GM12873 (cell line): Measurements from ENCODE around the gene EBF3.

Source experiments
- CTCF ChIP-seq: IDR thresholded peaks from 2 replicates; pipeline ENCODE4 v1.5.1; 2012; ENCODE audit warnings: low read depth, mild to moderate bottlenecking, moderate library complexity, low read length, control low read depth; ENCODE audit not compliant: insufficient read depth; ENCODE audit errors: missing control alignments

The EBF3 gene

GRCh38 chr10:129852829-129853561, 111.1 kb downstream of the EBF3 start:
- no peak for TF ChIP-seq CTCF

- no peak for TF ChIP-seq CTCF
These were observed 112.0 kb downstream of the EBF3 start for GRCh38 chr10:129851941-129852640.

GRCh38 chr10:129850790-129851189, 113.3 kb downstream of the EBF3 start:
- no peak for TF ChIP-seq CTCF

GRCh38 chr10:129850316-129850715, 113.8 kb downstream of the EBF3 start:
- TF ChIP-seq CTCF = no peak

- TF ChIP-seq CTCF = no peak
These were observed 114.2 kb downstream of the EBF3 start for GRCh38 chr10:129849853-129850252.

GRCh38 chr10:129849452-129849750, 114.7 kb downstream of the EBF3 start:
- no peak for TF ChIP-seq CTCF

- TF ChIP-seq CTCF = no peak
These were observed 115.2 kb downstream of the EBF3 start for GRCh38 chr10:129848696-129849451.
